HG03196 (cell line): ENCODE data around the gene FAM229B.
"Not testable (repeated sequence)": the region's sequence is repeated elsewhere in the genome, so short reads cannot be mapped to it uniquely, and the experiment has no call there.

Source experiments
- ATAC-seq: cut with Tn5 transposase; IDR thresholded peaks from one replicate; pipeline ENCODE4 v1.9.1; 2021; ENCODE audit not compliant: unreplicated experiment

Gene FAM229B, protein sequence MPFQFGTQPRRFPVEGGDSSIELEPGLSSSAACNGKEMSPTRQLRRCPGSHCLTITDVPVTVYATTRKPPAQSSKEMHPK

GRCh38 chr6:112087136-112087911, at the start of gene FAM229B, which contains the start of gene TUBE1:
TSS of gene FAM229B (plus strand) at chr6:112087591. CDS start at chr6:112099284, 11,693 bp downstream.
TSS of gene TUBE1 (minus strand) at chr6:112087482. CDS start at chr6:112087434, 48 bp downstream.
- ATAC-seq: peak; percentile 98

- ATAC-seq: no peak
These were observed 49.6 kb upstream of the FAM229B start for GRCh38 chr6:112037783-112038216.

DNA sequence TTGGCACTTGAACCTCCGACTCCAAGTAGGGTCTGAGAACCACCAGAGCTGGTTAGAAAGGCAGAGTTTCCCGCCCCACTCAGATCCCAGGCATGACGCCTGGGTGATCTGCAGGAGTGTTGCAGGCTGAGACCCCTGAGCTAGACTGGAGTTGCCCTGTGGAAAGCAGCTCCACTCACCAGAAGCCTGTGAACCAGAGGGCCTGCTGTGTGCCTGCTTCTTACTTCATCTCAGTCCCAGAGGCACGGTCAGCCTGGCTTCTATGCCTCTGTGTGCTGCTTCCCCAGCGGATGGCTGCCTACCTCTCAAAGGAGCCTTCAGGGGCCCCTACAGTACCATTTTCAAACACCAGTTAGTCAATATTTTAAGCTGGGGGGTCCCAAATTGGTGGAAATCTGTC, 49.1 kb upstream of the FAM229B start:
- ATAC-seq: no peak

DNA sequence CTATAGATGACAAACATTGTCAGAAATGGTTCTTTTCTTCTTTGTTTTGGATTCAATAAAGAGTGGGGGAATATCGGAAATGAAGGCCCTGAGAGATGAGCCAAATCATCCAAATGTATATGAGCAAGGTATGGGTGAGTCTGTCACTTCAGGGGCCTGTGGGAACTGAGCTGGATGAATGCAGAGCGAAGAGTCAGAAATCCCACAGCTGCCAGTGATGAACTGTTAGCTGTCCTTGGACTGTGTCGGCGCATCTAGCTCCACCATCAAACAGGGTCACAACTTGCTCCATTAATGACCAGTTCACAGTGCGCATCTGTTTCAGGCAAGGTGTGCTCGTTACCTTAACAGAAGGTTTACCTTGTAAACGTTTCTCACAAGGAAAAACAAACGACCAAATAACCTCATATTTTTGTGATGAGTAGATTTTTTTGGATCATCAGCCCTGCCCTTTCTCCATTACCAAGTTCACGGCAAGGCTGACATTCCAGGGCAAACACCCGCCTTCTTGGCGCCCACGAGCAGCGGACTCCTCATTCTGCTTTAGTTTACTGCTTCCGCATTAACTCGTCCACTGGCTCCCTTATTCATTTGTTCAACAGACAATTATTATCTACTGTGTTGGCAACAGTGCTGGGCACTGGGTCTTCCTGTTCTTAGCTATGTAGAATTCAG, 48.5 kb upstream of the FAM229B start:
- ATAC-seq: no peak

- no peak for ATAC-seq
These were observed 48.0 kb upstream of the FAM229B start for GRCh38 chr6:112039431-112039770.

DNA sequence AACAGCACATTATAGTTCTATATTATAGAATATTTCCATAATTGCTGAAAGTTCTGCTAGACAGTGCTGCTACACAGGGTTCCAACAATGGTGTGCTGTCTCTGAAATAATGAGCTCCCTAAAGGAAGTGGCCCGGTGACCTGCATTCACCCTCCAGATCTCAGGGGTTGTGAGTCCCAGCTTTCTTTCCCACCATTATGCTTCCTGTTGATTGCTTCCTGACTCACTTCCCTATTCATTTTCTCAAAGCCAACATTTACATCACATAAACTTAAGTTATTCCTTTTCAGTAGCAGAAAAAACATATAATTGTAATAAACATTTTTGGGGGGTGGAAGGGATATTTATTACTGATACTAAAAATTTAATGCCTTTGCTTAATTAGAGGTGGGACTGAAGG, 46.4 kb upstream of the FAM229B start:
- no peak for ATAC-seq

DNA sequence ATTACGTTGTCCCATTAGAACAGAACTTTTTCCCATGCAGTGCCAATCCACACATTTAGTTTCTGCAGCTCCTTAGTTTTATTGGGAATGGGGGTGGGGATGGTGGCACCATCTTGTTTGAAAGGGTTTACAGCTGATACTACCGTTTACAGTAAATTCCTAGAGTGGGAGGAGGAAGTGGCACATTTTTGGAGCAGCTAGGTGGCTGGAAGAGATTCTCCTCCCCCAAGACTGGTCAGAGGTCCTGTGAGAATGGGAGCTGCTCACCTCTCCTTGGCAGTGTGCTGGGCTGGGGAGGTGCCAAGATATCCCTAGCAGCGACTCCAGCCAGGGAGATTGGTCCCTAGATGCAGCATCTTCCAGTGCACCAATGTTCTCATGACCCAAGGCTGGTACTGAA, 45.9 kb upstream of the FAM229B start:
- no peak for ATAC-seq

DNA sequence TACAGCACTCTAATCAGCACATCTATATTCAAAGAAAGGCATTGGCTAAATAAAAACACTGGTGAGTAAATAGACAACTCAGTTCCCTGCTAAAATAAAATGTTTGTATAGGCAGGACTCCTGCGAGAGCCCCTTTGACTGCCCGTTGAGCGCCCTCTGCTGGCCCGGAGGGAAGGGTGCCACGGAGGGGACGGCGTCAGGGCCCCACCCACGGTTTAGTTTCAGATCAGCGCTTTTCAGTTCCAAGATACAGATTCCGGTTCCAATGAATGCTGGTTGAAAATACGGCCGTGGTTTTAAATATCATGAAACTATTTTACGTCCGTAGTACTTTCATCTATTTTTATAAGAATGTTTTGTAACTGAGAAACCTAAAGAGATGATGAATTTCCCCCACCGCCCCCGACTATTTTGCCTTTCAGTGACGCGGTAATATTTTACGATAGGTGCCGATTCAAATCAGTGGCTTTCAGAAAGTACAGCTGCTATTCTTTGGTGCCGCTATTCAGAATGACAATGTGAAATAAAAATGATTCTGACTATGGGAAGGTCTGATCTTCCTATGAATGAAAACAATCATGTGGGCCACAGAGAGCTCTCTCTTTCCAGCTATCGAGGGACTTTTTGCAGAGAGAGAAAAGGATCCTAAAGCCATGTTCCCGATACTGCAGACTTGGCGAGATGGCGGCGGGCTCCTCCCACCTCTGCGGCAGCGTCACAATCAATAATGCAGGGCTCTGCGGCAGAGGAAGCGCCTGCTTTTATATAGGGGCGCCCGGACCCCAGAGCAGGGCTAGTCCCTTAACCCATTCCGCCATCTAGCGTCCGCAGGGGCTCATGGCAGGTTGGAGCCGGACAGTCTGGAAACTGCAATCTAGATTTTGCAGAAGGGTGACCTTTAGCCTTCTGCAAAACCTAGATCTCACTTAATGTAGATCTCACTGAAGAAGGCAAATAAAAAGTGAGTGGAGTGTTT, 44.1 kb upstream of the FAM229B start:
- ATAC-seq: peak; percentile 93

DNA sequence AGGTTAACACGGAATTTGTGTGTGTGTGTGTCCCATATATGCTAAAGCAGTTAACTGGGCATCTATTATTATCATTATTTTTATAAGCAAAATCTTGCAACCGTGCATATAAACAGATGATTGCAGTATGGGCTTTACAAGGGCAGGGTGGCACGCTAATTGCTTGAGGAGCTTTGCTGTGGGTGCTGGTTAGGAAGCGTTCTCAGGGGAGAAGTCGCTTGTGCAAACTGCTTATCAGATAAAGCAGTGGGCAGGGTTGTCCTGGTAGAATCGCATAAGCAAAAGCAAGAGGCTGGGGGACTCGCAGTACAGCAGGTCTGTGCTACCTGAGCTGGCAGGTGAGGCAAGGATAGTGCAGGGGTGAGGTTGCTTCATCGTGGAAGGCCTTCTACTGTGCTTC, 43.2 kb upstream of the FAM229B start:
- ATAC-seq: no peak

- no peak for ATAC-seq
These were observed 42.5 kb upstream of the FAM229B start for GRCh38 chr6:112044856-112045255.

- not testable (repeated sequence) for ATAC-seq
These were observed 39.9 kb upstream of the FAM229B start for GRCh38 chr6:112047523-112047922.

GRCh38 chr6:112049026-112049799, 38.2 kb upstream of the FAM229B start:
- ATAC-seq: no peak

- no peak for ATAC-seq
These were observed 37.4 kb upstream of the FAM229B start for GRCh38 chr6:112049996-112050395.

DNA sequence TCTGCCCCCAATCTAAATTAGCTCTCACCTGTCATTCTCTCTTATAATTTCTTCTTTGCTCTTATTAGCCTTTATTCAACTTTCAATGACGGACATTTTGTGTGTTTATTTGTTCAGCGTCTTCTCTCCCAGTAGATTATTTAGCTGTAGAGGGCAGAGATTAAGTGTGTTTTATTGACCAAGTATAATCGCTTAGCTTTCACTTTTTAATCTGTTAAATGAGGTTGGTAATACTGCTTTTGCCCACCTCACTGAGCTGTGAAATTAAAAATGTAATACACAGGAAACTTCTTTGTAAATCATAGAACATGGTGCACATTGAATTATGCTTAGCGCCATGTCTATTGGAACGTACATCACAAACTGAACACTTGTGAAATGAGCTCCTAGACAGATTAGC, 37.0 kb upstream of the FAM229B start:
- ATAC-seq: no peak

- ATAC-seq: not testable (repeated sequence)
These were observed 36.1 kb upstream of the FAM229B start for GRCh38 chr6:112051251-112051740.

- ATAC-seq: no peak
These were observed 33.4 kb upstream of the FAM229B start, which contains the start of gene CCN6 for GRCh38 chr6:112054001-112054400. TSS of gene CCN6 (plus strand) at chr6:112054104. CDS start at chr6:112054358, 254 bp downstream.

DNA sequence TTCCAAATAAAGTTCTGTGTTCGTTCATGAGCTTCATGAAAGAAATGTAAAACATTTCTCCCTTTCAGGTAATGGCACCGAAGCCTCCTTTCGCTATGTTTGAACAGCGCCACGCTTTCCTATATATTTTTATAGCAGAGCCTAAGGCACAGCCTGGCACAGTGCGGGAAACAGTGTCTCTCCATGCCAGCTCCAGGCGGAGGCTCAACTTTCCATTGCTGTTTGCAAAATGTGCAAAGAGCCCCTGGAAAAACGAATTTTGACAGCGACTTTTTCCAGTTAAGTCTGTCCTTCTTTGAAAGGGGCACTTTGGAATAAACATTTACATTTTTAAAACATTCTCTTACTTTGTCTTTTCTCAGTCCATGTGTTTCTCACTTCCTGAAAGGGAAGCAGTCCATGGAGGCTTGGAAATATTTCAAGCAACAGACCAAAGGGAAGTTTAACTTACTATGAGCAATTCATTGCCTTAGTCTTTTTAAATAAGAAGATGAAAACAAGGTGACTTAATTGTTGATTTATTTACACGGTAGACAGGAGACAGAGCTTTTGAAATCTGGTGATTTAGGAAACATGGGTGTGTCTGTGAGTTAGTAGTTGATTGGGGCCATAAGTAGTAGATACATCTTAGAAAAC, 32.7 kb upstream of the FAM229B start:
- no peak for ATAC-seq

DNA sequence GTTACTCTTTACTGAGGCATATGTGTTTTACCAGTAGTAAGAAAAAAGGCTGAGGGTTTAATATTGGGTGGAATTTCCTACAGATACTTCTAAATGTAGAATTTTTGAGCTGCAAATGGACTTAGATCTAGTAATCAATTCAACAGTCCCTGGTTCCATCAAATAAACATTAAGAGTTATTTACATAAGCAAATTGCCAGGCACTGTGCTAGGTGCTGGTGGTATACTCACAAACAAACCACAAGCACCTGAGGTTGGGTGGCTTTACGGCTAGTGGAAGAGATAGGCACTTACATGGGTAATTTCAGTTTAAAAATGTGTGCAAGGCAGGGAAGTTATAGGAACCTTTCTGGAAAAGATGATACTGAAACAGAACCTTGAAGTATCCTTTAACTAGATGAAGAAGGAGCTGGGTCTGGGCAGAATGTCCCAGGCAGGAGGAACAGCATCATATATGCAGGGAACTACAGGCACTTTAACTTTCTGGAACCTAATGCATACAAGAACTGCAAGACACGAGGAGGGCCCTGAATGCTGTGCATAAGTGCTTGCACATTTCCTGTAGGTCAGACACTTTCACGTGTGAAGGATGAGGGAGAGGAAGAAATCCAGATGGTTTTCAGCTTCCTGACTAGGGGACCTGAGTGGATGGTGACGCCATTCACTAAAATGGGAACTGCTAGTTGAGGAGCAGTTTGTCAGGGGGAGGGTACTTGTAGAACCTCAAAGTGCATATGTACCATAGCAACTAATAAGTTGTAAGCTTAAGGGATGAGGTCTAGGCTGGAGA, 29.0 kb upstream of the FAM229B start:
- no peak for ATAC-seq

DNA sequence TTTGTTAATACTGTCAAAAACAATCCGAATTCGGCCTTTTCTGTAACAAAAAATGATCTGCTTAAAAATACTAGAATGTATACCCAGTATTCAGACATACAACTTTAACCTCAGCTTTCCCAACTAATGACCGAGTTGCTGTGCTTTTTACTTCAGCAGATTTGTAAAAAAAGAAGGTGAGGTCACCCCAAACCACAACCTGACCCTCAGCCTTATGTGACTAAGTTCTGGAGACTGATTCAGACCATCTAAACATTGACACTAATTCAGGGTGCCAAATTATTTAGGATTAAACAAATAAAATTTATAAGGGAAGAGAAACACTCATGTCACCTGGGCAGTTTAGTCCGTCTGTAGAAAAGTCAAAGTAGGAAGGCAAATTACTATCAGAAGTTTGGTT, 25.8 kb upstream of the FAM229B start:
- ATAC-seq: no peak
